ENCODE results near the gene LCE1F.

DNA sequence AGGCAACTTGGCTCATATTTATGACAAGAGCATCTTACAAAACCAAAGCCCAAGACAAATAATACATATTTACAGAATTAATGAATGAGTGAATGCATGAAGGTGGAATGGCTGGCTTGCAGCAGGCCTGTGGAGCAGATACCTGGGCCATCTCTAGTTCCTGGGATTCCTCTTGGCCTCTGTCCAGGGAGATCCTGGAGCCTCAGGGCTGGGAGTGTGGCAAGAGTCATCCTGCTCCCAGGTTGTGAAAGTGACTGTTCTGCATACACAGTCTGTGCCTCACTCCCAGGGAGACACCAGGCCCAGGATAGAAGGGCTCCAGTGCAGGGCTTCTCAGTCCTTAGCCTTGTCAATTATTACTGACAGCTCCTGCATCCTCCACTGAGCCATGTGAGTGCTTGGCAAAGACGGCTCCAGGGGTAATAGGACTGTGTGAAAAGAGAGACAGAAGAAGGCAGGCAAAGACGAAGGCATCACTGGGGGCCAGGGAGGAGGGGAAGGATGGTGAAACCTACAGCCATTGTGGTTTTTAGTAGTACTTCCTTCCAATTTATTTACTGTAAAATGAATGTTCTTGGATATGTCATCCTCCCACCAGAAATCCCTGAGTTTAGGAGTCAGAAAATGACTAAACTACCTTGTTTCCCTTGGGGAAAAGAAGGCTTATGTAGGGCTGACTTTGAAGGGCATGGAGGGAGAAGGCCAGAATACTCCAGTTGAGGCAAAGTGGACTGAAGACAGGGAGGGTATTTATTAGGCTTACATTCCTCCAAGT lies 31.4 kb upstream of the LCE1F start:
- TF ChIP-seq CTCF (IDR thresholded peaks at IDR 0.05; ENCODE audit: low read length) (no peak), EZH2phosphoT487 (IDR thresholded peaks at IDR 0.05; ENCODE audit: low read length) (no peak)
